ENCODE results near the gene SPHKAP. TPM values are rescaled to one million over a fixed set of nuclear protein-coding genes. Genes with fewer than 3 reads are reported as not detected.

The SPHKAP gene
- total RNA-seq, 4 donors from 2014 or later, result not detected

- Histone ChIP-seq H3K27ac (no peak overlapping the region), H3K4me1 (no peaks in the 10 kb centered on the region), H3K27me3 (no peaks in the 10 kb centered on the region), H3K4me3 (no peak overlapping the region), H3K36me3 (no peaks in the 10 kb centered on the region), H3K9me3 (no peaks in the 10 kb centered on the region)
- no peak for DNase-seq
- TF ChIP-seq POLR2A (IDR thresholded peaks at IDR 0.05) (no peak), CTCF (IDR thresholded peaks at IDR 0.05) (peak in 4 of 6 experiments; percentile 35 to 47 (median 42))
Measured at GRCh38 chr2:228039752-228040534, 141.5 kb downstream of the SPHKAP start.

DNA sequence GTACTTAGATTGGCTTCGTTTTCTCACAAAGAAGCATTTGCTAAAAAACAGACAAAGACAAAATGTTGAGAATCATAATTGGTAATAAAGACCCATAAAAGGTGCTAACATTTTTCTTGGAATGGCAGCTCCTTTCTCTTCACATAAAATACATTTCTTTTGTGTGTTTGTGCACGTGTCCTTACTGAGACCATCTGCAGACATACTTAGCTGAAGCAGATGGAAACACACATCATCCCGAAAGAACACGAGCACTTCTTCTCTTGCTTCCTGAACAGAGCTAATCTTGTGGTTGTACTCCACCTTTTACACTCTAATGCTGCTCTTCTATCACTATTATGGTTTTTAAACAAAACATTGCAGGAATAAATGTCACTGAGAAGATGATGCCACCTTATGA is 142.5 kb downstream of the SPHKAP start:
- no peak for TF ChIP-seq CTCF (IDR thresholded peaks at IDR 0.05)
- no peak for TF ChIP-seq POLR2A (IDR thresholded peaks at IDR 0.05)
- Histone ChIP-seq H3K4me3 (no peak overlapping the region), H3K27me3 (no peaks in the 10 kb centered on the region), H3K27ac (no peak overlapping the region), H3K9me3 (no peaks in the 10 kb centered on the region), H3K4me1 (no peaks in the 10 kb centered on the region), H3K36me3 (no peaks in the 10 kb centered on the region)
- DNase-seq, result no peak

GRCh38 chr2:228037915-228038314 is 143.6 kb downstream of the SPHKAP start:
- no peak for DNase-seq
- no peaks in the 10 kb centered on the region for H3K4me1 ChIP-seq

GRCh38 chr2:228023619-228024018 is 157.9 kb downstream of the SPHKAP start:
- Histone ChIP-seq H3K36me3 (no peaks in the 10 kb centered on the region), H3K4me1 (no peaks in the 10 kb centered on the region), H3K27ac (no peak overlapping the region), H3K9me3 (no peaks in the 10 kb centered on the region), H3K4me3 (no peak overlapping the region), H3K27me3 (no peaks in the 10 kb centered on the region)
- TF ChIP-seq CTCF (IDR thresholded peaks at IDR 0.05) (no peak), POLR2A (IDR thresholded peaks at IDR 0.05) (no peak)
- no peak for DNase-seq

More at GRCh38 chr2:228037915-228038314, 143.6 kb downstream of the SPHKAP start:
- H3K9me3 ChIP-seq, result no peaks in the 10 kb centered on the region
- no peak overlapping the region for H3K4me3 ChIP-seq
- H3K27ac ChIP-seq, result no peak overlapping the region
- TF ChIP-seq POLR2A (IDR thresholded peaks at IDR 0.05) (no peak), CTCF (IDR thresholded peaks at IDR 0.05) (no peak)
- H3K36me3 ChIP-seq, result no peaks in the 10 kb centered on the region
- H3K27me3 ChIP-seq, result no peaks in the 10 kb centered on the region

GRCh38 chr2:228018311-228018710 is 163.2 kb downstream of the SPHKAP start:
- no peak overlapping the region for H3K4me3 ChIP-seq
- H3K9me3 ChIP-seq, result no peaks in the 10 kb centered on the region
- no peak overlapping the region for H3K27ac ChIP-seq
- H3K36me3 ChIP-seq, result no peaks in the 10 kb centered on the region
- no peaks in the 10 kb centered on the region for H3K4me1 ChIP-seq
- DNase-seq, result no peak
- no peaks in the 10 kb centered on the region for H3K27me3 ChIP-seq
- TF ChIP-seq POLR2A (IDR thresholded peaks at IDR 0.05), result no peak
- TF ChIP-seq CTCF (IDR thresholded peaks at IDR 0.05), result no peak

All from Peyer's patch (tissue), 4 donors.